Measurements from ENCODE around the gene TEX14.

TEX14 gene

DNA sequence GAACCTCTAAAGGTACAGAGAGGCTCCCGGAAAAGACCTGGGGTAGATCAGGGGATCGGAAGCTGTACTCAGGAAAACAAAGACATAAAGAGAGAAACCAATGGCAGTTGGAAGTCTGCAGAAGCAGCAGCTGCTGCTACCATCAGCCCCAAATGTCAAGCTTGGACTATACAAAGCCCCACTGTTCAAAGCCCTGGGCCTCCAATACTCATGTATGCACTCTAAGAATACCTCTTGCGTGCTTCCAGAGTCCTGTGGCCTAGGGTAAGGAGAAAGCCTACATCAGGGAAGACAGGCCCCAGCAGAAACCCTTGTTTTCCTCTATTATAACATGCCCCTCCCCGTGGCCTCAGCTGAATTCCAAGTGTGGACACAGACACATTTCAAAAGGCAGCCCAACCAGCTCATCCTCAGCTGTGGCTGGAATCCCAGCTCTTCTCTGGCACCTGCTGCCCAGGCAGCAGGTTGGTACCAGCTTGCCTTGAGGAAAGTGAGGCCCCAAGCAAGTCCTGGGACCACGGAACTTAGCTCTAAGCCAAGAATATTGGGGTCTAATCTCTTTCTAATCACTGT lies 158.1 kb downstream of the TEX14 start:
- Histone ChIP-seq H3K27ac (ENCODE audit: low read depth, low read length) (no peak overlapping the region), H3K9me2 (replicated peaks; ENCODE audit: insufficient read depth, low read length) (no peaks in the 10 kb centered on the region), H4K20me1 (ENCODE audit: low read depth, low read length) (no peaks in the 10 kb centered on the region), H3K27me3 (ENCODE audit: low read length) (no peaks in the 10 kb centered on the region), H3F3A (ENCODE audit: insufficient read depth) (no peaks in the 10 kb centered on the region), H2AFZ (ENCODE audit: low read depth, low read length, severe bottlenecking) (no peak overlapping the region), H3K9me3 (ENCODE audit: insufficient read depth, low read length) (no peaks in the 10 kb centered on the region), H3K36me3 (ENCODE audit: low read length) (no peaks in the 10 kb centered on the region), H3K4me3 (ENCODE audit: insufficient read depth, low read length, poor library complexity, severe bottlenecking) (no peak overlapping the region), H3K9ac (ENCODE audit: low read length) (no peak overlapping the region), H3K4me2 (ENCODE audit: low read depth, low read length, poor library complexity, severe bottlenecking) (no peak overlapping the region), H3K79me2 (ENCODE audit: insufficient read depth, low read length) (no peaks in the 10 kb centered on the region)
- TF ChIP-seq, protein P1, sequence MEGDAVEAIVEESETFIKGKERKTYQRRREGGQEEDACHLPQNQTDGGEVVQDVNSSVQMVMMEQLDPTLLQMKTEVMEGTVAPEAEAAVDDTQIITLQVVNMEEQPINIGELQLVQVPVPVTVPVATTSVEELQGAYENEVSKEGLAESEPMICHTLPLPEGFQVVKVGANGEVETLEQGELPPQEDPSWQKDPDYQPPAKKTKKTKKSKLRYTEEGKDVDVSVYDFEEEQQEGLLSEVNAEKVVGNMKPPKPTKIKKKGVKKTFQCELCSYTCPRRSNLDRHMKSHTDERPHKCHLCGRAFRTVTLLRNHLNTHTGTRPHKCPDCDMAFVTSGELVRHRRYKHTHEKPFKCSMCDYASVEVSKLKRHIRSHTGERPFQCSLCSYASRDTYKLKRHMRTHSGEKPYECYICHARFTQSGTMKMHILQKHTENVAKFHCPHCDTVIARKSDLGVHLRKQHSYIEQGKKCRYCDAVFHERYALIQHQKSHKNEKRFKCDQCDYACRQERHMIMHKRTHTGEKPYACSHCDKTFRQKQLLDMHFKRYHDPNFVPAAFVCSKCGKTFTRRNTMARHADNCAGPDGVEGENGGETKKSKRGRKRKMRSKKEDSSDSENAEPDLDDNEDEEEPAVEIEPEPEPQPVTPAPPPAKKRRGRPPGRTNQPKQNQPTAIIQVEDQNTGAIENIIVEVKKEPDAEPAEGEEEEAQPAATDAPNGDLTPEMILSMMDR (IDR thresholded peaks at IDR 0.05; ENCODE audit: insufficient read depth, low read length, poor library complexity, severe bottlenecking) = no peak
- TF ChIP-seq EZH2phosphoT487 (conservative IDR thresholded peaks at IDR 0.05; ENCODE audit: low read length) = no peak

DNA sequence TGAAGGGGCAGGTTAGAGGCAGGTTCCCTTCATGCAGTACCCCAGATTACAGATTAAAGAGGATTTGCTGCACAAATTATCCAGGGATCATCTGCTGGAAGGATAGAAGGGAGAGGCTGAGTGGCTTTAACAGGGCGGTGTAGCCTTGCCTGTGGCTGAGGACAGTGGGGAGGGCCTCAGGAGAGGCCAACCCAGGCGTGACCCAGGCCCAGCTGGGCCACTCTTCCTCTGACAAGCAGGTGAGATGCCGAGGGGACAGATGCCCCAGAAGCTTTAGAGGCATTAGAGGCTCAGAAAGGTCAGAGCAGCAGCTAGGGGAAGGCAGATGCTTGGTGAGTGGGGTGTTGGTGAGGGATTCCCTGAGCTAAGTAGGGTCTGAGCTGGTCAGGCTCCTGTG lies 159.3 kb downstream of the TEX14 start:
- H3K9ac ChIP-seq (ENCODE audit: low read length) = 0 out of 2 replicates have a peak overlapping the region, but pooled peaks have one; percentile 4
- H3K27ac ChIP-seq (ENCODE audit: low read depth, low read length) = no peak overlapping the region
- no peak overlapping the region for H3K4me3 ChIP-seq (ENCODE audit: insufficient read depth, low read length, poor library complexity, severe bottlenecking)
- H3K79me2 ChIP-seq (ENCODE audit: insufficient read depth, low read length) = no peaks in the 10 kb centered on the region
- H2AFZ ChIP-seq (ENCODE audit: low read depth, low read length, severe bottlenecking) = no peak overlapping the region
- no peaks in the 10 kb centered on the region for H3K9me3 ChIP-seq (ENCODE audit: insufficient read depth, low read length)
- H3K4me2 ChIP-seq (ENCODE audit: low read depth, low read length, poor library complexity, severe bottlenecking) = peak overlapping the region; percentile 39
- no peaks in the 10 kb centered on the region for H4K20me1 ChIP-seq (ENCODE audit: low read depth, low read length)
- no peaks in the 10 kb centered on the region for H3K27me3 ChIP-seq (ENCODE audit: low read length)
- H3F3A ChIP-seq (ENCODE audit: insufficient read depth) = no peaks in the 10 kb centered on the region
- H3K36me3 ChIP-seq (ENCODE audit: low read length) = no peaks in the 10 kb centered on the region
- TF ChIP-seq EZH2phosphoT487 (conservative IDR thresholded peaks at IDR 0.05; ENCODE audit: low read length) = no peak
- TF ChIP-seq, protein P1 (IDR thresholded peaks at IDR 0.05; ENCODE audit: insufficient read depth, low read length, poor library complexity, severe bottlenecking) = no peak
- no peaks in the 10 kb centered on the region for H3K9me2 ChIP-seq (replicated peaks; ENCODE audit: insufficient read depth, low read length)

DNA sequence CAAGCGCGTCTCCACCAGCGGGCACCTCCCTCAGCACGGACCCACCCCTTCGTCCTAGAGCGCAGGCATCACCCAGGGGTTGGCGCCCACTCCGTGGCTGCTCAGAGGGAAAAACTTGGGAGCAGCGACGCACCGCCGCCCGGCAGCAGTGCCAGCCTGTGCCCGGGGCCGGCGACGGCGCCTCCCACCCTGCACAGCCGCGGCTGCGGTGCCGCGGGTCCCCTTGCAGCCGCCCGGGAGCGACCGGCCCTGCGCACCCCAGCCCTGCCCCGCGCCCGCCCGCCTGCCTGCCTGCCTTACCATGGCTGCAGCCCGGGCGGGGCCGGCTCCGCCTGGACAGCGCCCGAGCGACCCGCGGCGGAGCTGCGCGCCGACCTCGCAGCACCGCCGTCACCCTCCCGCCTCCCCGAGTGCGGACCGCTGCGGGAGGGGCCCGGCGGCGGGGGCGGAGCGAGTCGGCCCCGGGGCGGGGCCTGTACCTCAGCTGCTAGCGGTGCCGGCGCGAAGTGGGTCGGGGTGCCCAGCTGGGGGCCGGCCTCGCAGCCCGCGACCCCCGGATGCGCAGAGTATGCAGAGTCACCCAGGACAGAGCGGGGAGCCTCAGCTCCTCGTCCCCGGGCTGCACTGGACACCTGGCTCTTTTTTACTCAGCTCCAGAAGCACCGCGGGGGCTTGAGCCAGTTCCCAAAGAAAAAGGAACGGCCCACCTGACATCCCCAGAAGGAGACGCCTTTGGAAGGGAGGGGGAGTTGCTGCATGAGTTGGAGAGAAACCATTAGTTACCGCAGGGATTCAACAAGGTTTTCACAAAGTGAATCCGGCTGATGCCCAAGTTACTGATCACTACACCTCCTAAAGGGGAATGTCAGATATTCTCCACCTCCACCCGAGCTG lies 159.9 kb downstream of the TEX14 start:
- Histone ChIP-seq H3K9me3 (ENCODE audit: insufficient read depth, low read length) (no peaks in the 10 kb centered on the region), H3K79me2 (ENCODE audit: insufficient read depth, low read length) (no peaks in the 10 kb centered on the region), H4K20me1 (ENCODE audit: low read depth, low read length) (no peaks in the 10 kb centered on the region), H2AFZ (ENCODE audit: low read depth, low read length, severe bottlenecking) (peak overlapping the region; percentile 12), H3K4me2 (ENCODE audit: low read depth, low read length, poor library complexity, severe bottlenecking) (peak overlapping the region; percentile 39), H3K4me3 (ENCODE audit: insufficient read depth, low read length, poor library complexity, severe bottlenecking) (peak overlapping the region; percentile 43), H3K27me3 (ENCODE audit: low read length) (no peaks in the 10 kb centered on the region), H3K27ac (ENCODE audit: low read depth, low read length) (no peak overlapping the region), H3K9ac (ENCODE audit: low read length) (peak overlapping the region; percentile 4; the same call in 1 of the 2 replicates), H3K9me2 (replicated peaks; ENCODE audit: insufficient read depth, low read length) (no peaks in the 10 kb centered on the region), H3K36me3 (ENCODE audit: low read length) (no peaks in the 10 kb centered on the region), H3F3A (ENCODE audit: insufficient read depth) (no peaks in the 10 kb centered on the region)
- TF ChIP-seq, protein P1 (IDR thresholded peaks at IDR 0.05; ENCODE audit: insufficient read depth, low read length, poor library complexity, severe bottlenecking) = no peak
- TF ChIP-seq EZH2phosphoT487 (conservative IDR thresholded peaks at IDR 0.05; ENCODE audit: low read length) = 0 out of 2 replicates have a peak, but pooled peaks have one; percentile 75

All from SU-DHL-6 (cell line).